Fibroblast of peridontal ligament (primary cell): ENCODE measurements around the gene LAMC3.

Experiments used
- DNase-seq: peaks from one replicate; pipeline ENCODE4 v3.0.0-alpha.2; 2010; ENCODE audit errors: extremely low read depth

LAMC3 gene

DNA sequence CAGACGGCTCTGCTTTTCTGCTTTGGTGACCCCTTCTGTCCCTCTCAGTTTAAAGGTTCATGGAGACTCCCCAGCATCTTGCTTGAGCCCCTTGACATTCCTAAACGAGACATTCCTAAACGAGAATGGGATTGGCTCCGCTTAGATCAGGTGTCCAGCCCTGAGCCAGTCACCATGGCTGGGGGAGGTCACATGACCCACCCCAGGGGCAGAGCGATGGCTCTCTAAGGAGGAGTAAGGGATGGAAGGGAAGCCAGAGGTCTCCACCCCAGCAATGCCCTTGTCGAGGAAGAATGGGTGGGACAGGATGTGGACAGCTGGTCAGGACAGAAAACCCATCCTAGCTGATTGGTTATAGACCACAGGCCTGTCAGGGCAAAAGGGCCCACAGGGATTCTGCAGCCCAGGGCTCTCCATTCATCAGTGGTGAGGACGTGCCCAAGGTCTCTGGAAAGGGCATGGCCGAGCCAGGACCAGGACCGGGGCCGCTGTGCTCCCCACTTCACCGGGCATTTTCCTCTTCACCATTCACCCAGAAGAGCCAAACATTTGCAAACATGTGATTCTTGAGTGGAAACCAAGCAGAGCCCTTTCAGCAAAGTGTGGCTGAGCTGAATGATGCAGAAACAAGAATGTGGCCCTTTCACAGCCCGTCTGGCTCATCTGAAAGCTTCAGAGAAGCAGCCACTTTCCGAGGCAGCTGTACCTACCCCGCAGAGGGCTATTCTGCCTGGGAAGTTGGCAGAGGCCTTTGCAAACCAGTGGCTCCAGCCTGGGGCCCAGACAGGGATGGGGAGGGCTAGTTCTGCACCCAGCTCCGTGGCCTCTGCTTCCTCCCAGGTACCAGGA, 67.6 kb downstream of the LAMC3 start:
- no peak for DNase-seq

DNA sequence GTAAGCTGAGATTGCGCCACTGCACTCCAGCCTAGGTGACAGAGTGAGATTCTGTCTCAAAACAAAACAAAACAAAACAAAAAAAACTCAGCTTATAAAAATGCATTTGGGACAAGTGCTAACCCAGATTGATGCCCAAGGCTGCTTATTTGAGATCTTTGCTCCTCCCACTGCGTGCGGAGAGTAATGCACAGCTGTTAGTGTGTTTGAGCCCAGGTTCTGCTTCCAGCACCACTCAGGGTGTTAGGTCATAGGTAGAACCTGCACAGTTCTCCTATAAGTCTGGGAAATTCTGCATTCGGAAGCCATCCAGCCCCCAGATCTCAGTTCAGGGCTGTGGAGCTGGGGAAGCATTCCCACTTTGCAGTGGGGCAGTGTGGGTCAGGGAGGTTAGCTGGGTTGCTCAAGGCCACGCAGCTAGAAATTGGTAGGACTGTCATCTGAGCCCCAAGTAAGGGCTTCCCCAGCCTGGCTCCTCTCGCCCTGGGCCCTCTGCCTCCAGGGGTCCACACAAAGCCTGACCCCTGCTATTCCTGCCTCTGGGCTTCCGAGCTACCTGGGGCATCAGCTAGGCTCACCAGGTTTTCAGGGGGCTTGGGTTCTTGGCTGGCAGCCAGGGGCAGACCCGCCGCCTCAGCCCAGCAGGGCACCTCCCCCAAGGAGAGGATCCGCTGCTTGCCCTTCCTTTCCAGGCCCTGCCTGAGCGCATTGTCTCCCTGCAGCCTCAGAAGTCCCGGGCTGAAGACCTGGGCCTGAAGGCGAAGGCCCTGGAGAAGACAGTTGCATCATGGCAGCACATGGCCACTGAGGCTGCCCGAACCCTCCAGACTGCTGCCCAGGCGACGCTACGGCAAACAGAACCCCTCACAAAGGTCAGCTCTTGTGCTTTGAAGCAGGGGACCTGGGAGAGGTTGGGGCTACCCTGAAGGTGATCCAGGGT, 69.7 kb downstream of the LAMC3 start:
- no peak for DNase-seq

DNA sequence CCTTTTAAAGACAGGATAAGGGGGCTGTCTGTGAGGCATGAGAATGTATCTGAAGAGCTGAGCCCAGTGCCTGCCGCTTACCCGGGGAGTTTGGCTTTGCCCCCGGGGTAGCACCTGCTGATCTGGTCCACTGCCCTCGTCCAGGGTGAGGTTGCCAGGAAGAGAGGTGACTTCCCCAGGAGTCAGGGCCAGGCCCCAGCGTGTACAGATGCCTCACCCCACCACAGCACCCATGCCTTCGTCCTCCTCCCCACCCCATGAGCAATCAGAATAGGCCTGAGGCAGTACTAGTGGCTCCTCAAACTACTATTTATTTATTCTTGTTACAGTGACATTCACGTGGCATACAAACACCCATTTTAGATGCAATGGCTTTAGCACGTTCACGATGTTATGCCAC, 71.6 kb downstream of the LAMC3 start:
- DNase-seq: no peak

DNA sequence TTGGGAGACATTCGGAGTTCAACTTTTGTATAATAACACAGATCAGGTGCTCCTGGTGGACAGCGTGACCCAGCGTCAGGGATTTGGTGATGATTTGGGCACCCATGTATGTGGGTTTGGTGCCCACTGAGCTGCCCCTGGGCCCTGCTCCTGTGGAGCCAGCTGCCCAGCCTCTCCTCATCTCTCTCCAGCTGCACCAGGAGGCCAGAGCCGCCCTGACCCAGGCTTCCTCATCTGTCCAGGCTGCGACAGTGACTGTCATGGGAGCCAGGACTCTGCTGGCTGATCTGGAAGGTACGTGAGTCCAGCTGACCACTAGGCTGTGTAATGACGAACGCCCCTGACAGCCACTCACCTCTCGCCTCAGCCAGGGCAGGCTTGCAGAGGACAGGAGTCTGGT, 72.9 kb downstream of the LAMC3 start:
- DNase-seq: no peak

DNA sequence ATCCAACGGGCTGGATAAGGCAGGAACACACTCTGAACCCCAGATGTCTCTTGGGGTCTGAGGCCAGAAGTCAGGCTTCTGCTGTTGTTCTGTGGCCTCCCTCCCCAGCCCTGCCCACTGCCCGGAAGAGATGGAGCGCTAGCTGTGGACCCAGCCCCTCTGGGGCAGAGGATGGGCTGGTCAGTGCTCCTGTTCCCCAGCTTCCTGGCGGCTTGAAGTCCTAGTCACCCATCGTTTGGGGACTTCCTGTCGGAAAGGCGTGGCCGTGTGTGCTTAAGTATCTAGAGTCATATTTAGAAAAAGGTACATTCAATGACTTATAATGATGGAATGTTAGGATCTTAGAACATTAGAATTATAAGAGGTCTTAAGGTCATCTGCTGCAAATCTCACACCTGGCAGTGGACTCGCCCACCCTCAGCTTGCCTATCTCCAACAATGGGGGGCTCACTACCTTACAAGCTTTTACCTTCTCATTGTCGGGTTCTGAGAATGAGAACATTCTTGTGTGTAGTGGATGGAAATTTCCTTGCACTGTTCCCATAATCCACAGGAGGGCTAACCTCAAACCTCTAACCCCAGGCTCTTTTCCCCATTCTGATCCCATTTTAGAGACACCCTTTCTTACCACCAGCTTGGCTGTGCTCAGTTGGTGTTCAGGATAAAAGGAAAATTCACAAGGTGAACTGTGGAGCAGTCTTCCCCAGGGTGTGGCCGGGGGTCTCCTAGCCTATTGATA, 74.0 kb downstream of the LAMC3 start:
- DNase-seq: no peak

DNA sequence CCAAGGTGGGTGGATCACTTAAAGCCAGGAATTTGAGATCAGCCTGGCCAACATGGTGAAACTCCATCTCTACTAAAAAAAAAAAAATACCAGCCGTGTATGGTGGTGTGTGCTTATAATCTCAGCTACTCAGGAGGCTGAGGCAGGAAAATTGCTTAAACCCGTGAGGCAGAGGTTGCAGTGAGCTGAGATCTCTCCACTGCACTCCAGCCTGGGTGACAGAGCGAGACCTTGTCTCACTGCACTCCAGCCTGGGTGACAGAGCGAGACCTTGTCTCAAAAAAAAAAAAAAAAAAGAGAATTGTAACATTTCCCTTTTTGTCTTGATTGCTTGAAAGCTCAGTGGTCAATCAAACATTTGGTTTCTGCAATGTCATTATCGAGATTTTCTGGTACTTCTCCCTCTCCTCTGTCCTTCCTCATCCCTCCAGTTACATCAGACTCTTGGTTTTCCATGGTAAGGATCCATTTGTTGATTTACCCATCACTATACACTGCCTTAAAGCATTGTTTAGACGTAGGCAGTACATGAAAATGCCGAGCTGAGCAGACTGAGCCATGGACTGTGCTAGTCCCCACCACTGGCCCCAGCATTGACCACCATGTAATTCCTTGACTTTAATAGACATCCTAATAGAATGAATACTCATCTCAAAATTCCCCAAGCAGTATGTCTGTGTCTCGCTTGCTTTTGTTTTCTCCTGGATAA, 75.8 kb downstream of the LAMC3 start:
- DNase-seq: no peak

DNA sequence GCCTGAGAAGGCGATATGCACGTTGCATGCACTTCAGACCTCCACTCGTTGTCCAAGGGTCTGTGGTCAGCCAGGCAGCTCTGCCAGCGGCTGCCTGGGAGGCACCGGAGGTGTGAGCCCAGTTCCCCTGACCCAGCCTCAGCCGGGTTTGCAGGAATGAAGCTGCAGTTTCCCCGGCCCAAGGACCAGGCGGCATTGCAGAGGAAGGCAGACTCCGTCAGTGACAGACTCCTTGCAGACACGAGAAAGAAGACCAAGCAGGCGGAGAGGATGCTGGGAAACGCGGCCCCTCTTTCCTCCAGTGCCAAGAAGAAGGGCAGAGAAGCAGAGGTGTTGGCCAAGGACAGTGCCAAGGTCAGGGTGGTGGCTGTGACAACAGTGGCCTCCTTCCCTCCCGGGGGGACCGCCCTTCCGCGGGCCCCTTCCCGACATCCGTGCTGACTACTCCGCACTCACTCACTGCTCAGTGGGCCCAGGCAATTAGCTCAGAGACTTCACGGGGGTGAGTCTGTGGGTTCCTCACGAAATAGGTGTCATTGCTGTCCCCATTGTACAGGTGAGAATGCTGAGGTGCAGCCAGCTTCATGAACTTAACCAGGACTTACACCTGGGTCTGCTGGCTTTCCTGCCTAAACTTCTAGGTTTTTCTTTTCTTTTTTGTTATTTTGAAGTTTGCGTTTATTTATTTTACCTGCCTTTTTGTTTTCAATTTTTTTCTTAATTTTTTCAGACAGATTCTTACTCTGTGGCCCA, 76.6 kb downstream of the LAMC3 start:
- DNase-seq: no peak

DNA sequence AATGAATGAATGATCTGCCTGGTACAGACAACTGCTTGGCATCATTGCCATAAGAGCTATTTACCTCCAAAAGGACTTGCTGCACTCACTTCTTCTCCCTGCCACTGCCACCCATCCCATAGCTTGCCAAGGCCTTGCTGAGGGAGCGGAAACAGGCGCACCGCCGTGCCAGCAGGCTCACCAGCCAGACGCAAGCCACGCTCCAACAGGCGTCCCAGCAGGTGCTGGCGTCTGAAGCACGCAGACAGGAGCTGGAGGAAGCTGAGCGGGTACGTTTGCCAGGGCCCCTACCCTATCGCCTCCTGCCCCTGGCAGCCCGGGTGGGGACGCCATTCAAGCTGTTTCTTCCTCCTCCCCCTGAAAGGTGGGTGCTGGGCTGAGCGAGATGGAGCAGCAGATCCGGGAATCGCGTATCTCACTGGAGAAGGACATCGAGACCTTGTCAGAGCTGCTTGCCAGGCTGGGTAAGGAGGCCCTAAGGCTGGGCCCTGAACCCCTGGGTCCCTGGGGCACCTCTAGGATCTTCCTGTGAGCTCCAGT, 78.5 kb downstream of the LAMC3 start:
- no peak for DNase-seq

DNA sequence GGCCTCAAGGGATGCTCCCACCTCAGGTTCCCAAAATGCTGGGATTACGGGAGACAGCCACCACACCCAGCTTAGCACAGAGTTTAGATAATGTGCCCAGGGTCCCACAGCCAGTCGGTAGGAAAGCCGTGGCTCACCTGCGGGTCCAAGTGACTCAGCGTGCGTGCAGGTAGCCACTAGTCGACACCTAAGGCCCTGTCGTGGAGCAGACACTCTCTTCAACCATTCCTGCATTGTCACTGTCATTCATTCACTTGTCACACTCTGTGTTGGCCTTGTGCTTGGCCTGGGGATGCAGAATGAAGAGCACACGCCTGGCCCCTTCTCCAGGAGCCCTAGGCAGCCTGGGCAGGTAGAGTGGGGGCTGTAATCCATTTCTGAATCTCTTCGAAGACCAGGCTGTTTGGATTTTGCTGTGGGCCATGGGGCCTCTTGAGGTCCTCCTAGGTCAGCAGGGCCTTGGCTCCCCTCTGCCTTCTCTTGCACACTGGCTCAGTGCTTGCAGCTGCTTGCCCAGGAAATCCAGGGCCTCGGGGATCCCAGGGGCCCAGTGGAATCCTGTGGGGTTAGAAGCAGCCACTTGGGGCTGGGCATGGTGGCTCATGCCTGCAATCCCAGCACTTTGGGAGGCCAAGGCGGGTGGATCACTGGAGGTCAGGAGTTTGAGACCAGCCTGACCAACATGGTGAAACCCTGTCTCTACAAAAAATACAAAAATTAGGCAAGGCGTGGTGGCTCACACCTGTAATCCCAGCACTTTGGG, 81.2 kb downstream of the LAMC3 start:
- no peak for DNase-seq

DNA sequence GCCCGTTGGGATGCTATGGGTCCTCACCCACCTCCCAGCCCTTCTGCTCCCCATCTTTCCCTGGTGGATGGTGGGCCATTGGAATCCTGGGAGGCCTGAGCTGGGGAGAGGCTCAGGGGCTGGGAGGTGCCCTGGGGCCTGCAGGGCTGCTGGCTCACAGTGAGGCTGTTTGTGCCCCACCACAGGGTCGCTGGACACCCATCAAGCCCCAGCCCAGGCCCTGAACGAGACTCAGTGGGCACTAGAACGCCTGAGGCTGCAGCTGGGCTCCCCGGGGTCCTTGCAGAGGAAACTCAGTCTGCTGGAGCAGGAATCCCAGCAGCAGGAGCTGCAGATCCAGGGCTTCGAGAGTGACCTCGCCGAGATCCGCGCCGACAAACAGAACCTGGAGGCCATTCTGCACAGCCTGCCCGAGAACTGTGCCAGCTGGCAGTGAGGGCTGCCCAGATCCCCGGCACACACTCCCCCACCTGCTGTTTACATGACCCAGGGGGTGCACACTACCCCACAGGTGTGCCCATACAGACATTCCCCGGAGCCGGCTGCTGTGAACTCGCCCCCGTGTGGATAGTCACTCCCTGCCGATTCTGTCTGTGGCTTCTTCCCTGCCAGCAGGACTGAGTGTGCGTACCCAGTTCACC, 82.5 kb downstream of the LAMC3 start:
- DNase-seq: no peak

DNA sequence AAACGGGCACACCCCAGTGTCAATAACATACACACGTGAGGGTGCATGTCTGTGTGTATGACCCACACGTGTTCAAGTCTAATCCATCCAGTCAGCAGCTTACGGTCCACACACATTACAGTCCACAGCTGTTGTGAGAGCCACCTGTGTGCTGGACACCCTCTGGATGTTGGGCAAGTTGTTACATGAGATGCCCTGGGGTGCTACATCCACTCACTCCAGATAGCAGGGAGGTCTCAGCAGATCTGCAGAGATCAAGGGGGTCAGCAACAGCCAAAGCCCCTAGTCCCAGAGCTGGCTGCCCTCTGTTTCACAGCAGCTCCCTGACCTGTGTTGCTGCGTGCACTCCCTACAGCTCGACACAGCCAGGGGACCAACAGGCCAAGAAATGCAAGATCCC, 83.1 kb downstream of the LAMC3 start:
- DNase-seq: no peak

DNA sequence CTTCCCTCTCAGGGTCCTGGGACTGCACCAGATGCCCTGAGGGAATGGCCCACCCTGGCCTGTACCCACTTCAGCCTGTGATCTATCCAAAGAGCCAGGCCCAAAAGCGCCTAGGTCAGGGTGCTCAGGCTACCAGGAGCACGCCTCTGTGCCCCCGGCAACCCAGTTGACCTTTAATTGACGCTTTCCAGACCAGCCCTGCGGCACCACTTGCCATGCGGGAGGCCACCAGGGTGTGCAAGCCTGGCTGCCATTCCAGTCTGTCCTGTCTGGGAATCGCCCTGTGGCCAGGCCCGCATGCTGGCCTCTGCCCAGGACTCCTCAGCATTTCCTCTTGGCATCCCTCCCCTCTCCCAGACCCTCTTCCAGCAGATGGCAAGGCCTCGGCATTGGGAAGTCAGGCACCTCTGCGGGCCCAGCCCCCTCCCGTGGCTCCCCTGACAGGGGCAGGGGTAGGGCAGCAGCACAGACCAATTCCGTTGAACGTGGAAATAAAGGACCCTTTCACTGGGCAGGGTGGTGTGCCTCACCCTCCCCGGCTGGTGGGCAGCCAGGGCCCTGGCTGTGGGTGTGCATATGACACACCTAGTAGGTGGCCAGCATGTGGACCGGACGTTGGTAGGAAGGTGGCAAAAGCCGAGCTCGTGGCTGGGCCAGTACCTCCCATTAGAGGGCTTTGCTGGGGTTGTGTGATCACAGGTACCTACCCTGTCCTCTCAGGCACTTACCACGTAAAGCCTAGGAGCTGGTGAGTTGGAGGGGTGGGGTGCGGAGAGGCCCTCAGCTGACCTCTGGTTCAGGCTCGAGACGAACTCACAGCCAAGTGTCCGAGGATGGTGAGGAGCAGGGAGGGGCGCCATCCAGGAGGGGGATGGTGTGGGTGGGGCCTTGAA, 83.8 kb downstream of the LAMC3 start:
- DNase-seq: no peak

DNA sequence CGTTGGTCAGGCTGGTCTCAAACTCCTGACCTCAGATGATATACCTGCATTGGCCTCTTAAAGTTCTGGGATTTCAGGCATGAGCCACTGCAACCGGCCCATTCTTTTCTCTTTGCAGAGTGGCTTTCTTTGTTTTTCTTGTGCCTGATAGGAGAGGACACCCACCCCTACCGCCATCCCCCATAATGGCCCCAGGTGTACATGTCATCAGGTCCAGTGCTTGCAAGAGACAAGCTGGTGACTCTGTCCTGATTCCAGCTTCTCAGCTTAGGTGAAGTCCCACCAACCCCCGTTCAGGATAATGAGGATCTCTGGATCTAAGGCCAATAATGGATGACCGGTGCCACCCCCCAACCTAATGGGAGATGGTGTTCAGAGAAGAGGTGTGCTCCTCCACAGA, 85.0 kb downstream of the LAMC3 start:
- no peak for DNase-seq

DNA sequence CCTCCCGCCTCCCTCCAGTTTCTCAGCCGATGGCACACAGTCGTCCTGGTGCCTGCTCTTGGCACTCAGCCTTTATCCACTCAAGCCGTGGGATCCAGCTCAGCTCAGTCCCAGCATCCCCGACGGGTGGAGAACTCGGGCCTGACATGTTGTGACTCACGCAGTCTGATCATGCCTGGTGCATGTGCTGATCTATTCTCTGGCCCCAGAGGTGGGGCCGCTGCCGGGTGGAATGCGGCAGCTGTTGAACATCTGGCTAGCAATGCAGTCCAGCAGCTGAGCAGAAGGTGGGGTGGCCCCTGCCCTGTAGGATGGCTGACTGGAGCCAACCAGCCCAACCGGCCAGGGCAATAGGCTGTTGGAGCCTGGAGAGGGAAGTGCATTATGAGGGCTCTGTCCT, 85.6 kb downstream of the LAMC3 start:
- peak; percentile 51 for DNase-seq

DNA sequence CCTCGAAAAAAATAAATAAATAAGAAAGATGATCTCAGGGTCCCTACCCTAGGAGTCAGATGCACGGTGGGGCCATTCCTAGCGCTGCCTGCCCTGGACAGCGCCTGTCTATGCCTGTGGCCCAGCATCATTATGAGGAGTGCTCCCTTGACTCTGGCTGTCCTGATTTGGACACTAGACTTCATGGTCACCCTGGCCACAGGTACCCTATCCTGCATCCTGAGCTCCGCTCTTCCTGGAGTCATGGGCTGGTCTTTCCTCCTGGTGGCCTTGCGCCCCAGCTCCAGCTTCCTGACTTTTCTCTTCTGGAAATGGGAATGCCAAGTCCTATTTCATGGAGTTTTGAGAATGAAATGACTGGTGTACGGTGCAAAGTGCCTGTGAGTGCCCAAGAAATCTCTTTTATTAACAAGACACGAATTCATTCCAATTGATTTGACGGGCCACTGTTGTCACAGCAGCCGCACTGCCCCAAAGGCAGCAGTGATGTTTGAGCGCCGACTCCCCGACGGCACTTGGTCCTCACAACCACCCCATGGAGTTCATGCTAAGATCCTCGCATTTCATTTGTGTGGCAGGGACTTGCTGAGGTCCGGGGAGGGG, 86.8 kb downstream of the LAMC3 start:
- no peak for DNase-seq

DNA sequence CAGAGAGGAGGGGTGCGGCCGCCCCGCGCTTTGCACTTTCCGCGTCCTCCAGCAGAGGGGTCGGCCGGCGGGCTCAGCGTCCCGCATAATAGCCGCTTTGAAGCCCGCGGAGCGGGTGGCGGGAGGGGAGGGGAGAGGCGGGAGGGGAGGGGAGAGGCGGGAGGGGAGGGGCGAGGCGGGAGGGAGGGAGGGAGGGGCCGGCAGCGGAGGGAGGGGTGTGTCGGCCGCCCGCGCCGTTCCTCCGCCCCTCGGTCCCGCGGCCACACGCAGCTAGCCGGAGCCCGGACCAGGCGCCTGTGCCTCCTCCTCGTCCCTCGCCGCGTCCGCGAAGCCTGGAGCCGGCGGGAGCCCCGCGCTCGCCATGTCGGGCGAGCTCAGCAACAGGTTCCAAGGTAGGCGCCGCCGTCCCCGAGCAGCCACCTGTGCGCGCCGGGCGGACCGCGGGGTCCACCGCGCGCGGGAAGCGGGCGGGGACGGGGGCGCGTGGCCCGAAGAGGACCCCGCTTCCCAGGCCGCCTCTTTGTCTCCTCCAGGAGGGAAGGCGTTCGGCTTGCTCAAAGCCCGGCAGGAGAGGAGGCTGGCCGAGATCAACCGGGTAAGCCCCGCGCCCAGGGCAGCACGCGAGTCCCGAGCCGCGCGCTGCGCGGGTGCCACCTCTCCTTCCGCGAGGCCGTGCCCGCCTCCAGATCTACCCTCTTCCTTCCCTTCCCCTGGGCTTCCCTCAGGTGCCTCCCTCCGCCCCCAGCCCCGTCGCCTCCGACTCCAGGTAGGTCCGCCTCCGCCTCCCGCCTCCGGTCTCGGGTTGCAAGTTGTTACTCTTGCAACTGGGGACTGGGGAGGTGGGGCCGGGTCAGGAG, 87.5 kb downstream of the LAMC3 start, which contains the start of gene AIF1L:
TSS of gene AIF1L (plus strand) at position 263 of the 857 bp plus-strand sequence. CDS start at position 362, 99 bp downstream.
- DNase-seq: no peak
